HG02840 (cell line): ENCODE data around the gene SPATC1L.

Experiments
- ATAC-seq: cut with Tn5 transposase; IDR thresholded peaks from one replicate; pipeline ENCODE4 v1.9.1; 2021; ENCODE audit warnings: mild to moderate bottlenecking, moderate library complexity, moderate number of reproducible peaks; ENCODE audit not compliant: unreplicated experiment, low FRiP score

Gene SPATC1L

GRCh38 chr21:46122758-46123683, 61.2 kb downstream of the SPATC1L start:
- no peak for ATAC-seq

- ATAC-seq, result no peak
Measured at GRCh38 chr21:46122237-46122671, 62.0 kb downstream of the SPATC1L start.

DNA sequence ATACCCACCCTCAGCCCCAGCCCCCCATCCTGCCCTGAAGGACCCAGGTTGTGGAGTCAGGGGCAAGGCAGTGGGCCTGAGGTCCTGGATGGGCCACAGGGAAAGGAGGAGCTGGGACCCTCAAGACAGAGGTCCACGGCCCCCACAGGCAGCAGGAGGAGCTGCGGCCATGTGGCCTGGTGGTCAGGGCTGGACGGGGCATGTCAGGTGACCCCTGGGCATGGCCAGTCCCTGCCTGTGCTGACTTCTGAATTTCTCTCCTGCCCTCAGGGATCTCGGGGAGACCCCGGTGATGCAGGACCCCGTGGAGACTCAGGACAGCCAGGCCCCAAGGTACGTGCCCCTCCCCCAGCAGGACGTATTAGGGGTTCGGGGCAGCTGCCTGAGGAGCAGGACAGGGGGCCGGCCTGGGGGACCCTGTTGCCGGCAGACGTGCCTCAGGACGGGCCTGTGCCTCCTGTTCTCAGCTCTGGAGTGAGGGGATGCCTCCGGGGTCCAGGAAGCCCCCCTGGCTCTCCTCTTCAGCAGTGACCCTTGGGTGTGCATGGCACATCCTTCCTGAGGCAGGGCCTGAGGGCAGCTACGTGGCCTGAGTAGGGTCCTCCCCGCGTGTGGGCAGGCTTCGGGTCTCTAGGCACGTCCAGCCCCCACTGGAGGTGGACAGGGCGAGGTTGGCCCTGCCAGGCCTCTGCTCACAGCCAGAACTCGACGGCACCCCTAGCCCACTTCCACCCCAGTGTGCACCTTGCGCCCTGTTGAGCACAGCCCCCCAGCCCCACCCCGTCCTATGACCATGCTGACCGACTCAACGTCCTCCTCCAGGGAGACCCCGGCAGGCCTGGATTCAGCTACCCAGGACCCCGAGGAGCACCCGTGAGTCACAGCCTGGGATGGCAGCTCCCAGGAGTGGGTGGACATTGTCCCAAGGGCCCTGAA, 62.7 kb downstream of the SPATC1L start:
- ATAC-seq, result no peak

DNA sequence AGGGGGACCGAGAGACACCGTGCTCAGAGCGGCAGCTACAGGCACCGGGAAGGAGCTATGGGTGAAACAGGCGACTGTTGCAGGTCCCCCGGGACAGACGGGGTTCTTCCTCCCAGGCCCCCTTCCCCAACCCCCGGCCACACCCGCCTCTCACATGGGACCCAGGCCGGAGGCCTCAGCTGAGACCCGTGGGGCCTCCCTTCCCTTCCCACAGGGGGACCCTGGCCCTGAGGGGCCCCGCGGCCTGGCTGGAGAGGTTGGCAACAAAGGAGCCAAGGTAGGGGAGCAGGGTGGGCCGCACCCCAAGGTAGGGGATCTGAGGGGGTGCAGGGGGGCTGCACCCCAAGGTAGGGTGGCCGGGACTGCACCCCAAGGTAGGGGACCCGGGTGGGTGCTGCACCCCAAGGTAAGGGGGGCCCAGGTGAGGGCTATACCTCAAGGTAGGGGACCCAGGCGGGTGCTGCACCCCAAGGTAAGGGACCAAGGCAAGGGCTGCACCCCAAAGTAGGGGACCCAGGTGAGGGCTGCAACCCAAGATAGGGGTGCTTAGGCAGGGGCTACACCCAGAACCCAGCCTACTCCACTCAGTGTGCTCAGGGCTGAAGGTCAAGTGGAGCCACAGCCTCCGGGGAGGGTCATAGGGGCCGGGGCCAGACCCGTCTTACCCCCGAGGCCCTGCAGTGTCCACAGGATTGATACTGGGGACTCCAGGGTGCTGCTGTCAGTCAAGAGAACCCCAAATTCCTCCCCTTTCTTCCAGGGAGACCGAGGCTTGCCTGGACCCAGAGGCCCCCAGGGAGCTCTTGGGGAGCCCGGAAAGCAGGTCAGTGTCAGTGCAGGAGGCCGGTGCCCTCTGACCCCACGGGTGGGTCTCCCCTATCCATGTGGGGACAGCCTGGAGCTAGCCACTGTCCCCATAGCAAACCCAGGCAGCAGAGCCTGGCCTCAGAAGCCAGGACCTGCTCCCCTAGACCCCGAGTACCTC, 63.7 kb downstream of the SPATC1L start:
- ATAC-seq, result no peak

DNA sequence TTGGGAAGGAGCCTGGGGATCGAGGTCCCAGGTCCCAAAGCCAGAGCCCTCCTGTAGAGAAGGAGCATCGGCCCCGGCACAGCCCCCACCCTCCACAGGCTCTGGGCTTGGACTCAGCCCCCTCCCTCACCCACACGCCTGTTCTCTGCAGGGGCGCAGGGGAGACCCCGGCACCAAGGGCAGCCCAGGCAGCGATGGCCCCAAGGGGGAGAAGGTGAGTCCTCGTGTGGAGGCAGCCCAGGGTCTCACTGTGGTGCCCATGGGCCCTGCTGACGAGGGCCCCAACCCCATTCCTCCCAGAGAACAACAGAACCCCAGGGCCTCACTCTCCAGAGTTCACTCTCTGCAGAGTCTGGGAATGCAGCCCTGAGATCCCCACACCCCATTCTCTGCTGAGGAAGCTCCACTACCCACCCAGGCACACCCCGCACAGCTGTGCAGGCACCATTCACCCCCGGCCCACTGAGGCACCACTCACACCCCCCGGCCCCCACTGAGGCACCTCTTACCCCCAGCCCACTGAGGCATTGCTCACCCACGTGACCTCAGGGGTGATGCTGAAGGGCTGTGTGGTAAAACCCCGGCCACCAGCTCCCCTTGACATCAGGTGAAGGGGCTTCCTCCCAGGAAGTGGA, 64.5 kb downstream of the SPATC1L start:
- no peak for ATAC-seq

DNA sequence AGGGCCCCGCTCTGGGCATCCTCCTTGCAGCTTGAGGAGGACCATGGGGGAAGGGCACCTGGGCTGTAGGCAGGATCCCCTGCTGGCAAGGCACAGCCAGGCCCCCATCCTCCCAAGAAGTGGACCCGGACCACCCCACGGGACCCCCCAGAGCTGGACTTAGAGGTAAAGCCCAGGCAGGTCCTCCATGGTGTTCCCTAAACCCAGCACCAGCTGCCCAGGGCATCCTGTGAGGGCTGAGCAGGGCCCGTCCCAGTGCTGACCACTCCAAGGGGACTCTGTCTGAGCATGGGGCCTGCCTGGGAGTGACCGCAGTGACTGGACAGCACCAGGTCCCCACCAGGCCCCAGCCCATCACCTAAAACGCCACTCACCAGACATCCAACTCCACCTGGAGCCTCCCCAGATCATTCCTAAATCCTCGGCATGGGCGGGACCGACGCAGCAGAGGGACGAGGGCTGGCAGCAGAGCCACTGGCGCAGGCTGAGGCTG, 65.1 kb downstream of the SPATC1L start:
- no peak for ATAC-seq

DNA sequence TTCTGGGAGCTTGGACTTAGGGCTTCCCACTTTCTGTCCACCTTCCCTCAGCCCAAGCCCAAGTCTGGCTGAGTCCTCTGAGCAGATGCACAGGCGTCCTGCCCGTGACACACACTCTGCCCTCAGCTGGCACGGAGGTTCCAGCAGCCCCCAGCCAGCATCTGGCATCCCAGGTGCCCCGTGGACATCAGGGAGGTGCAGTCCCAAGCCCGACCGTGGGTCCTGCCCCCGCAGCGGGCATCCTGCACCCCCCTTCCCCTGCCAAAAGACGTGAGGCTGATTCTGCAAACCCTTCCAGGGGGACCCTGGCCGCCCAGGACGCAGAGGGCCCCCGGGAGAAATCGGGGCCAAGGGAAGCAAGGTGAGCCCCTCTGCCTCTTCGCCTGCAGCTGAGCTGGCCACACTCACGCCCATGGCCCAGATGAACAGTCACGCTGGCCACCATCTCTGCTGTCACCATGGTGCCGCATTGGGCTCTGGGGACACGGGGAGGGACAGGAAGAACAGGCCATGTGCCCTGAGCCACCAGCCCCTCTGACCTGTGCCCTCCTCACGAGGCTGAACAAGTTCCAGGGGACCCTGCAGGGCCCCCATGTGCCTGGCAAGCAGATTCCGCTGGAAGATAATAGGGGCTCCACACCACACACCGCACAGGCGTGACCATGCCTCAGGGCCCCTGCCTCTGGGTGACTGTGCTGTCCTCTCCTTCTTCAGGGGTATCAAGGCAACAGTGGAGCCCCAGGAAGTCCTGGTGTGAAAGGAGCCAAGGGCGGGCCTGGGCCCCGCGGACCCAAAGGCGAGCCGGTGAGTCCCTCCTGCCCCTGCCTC, 65.7 kb downstream of the SPATC1L start:
- no peak for ATAC-seq

GRCh38 chr21:46117586-46118315, 66.5 kb downstream of the SPATC1L start:
- no peak for ATAC-seq

DNA sequence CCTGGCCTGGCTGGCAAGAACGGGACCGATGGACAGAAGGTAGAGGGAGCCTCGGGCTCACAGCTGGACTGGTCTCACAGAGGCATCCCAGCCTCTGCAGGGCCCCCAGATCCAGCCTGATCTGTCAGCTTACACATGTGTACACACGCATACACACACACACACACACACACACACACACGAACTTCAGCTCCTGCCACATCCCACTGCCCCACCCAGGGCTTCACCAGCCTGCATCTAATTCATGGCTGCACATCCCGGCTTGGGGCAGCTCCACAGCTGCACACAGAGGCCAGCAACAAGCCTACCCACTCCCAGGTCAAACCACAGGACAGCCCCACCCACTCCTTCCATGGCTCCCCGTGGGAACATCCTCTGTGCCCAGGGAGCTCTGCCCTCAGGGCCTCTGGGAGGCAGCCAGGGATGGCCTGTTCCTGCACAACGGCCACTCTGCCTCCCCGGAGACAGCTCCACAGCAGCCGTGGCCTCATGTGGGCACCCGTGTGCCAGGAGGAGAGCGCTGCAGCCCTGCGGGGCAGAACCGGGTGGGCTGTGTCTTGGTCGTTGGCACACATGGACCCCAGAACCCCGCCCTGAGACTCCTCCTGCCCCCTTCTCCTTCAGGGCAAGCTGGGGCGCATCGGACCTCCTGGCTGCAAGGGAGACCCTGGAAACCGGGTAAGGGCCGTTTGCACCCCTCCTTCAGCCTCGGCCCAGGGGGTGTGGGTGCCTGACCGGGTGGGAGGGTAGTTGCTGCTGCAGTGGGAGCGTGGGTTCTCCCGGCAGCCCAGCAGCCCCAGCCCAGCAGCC, 67.3 kb downstream of the SPATC1L start:
- ATAC-seq, result no peak

DNA sequence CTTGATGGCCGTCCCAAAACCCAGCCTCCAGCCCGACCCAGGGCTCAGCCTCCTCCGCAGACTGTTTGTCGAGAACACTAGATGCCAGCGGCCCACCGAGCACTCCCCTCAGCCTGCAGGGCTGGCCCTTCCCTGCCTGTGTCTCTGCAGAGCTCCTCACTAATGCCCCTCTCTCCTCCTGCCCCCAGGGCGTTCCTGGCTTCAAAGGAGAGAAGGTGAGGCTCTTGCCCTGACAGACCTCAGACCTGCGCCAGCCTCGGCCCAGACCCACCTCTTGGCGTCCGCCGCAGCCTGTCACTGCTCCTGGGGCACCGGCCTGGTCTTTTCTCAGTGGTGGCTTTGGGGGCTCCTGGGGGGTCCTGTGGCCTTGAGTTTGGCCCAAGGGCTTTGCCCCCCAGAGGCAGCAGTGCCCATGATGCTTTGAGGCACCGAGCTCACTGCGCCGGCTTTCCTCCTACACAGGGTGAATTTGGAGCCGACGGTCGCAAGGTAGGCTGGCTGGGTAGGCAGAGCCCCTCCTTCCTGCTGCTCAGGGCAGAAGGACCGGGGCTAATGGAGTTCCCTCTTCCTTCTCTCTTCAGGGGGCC, 68.0 kb downstream of the SPATC1L start:
- no peak for ATAC-seq

- ATAC-seq, result no peak
Measured at GRCh38 chr21:46115441-46116188, 68.6 kb downstream of the SPATC1L start.

- ATAC-seq, result no peak
Measured at GRCh38 chr21:46114963-46115362, 69.3 kb downstream of the SPATC1L start.

DNA sequence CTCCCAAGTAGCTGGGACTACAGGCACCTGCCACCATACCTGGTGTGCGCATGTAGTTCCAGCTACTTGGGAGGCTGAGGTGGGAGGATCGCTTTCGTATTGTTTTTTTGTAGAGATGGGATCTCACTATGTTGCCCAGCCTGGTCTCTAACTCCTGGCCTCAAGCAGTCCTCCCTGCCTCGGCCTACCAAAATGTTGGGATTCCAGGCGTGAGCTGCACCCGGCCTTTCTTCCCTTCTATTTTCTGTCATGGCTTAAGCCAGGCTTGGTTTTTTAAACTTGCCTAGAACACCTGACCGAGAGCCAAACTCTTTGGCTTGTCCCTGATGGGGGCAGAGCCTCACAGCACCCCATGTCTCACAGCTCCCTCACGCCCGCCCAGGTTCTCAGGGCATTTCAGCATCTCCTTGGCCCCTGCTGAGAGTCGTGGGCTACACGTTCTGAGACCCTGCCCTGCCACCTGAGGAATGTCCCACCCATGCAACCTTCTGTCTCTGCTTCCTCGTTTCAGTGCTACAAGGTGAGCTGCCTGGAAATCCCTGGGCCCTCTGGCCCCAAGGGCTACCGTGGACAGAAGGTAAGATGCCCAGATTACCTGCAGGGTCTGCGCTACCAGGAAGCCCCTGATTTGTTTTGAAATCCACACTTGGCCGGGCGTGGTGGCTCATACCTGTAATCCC, 70.6 kb downstream of the SPATC1L start:
- ATAC-seq, result no peak

DNA sequence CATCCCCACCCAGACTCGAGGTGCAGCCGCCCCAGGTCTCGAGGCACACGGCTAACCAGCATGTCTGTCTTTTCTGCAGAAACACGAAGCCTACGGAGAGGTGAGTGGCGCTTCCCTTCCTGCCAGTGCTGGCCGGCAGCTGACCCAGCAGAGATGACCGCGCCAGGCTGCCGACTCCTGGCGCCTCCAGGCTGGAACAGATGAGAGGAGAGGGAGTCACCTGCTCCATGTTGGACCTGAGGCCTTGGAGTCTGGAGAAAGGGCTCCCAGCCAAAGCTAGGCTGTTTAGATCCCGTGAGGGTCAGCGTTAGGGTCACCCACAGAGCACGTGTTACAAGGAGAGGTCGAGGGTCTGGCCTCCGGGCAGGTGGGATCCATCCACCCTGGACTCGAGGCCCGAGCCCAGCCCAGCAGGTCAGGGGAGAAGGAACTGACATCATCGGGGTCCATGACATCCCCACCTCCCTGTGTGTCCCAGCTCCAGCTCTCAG, 71.5 kb downstream of the SPATC1L start:
- ATAC-seq, result no peak
